Thyroid gland (tissue), 4 donors: ENCODE results near the gene FOXP3. TPM values are rescaled to one million over a fixed set of nuclear protein-coding genes. Genes with fewer than 3 reads are reported as not detected.

Source experiments
- DNase-seq, 2 donors: peaks; one replicate each; pipeline ENCODE4 v3.0.0-alpha.2; 2019
- H3K27ac ChIP-seq, 3 donors: fragments of 200-600 bp; sonication (generic); 1 replicate in 2 of 3; 2 replicates in 1 of 3; pipeline ENCODE4 v1.5.1; 2016 to 2019; ENCODE audit warnings: mild to moderate bottlenecking in 1 of 3, moderate library complexity in 1 of 3
- H3K27me3 ChIP-seq: fragments of 200-600 bp; sonication (generic); one replicate; pipeline ENCODE4 v1.5.1; 2019
- H3K36me3 ChIP-seq, 2 donors: fragments of 200-600 bp; sonication (generic); one replicate each; pipeline ENCODE4 v1.5.1; 2016 to 2019
- H3K4me1 ChIP-seq, 2 donors: fragments of 200-600 bp; sonication (generic); one replicate each; pipeline ENCODE4 v1.5.1; 2017 to 2019
- H3K4me3 ChIP-seq, 3 donors: fragments of 200-600 bp; sonication (generic); replicated peaks in 1 of 3; 1 replicate in 2 of 3; 2 replicates in 1 of 3; pipeline ENCODE4 v1.5.1; 2016; ENCODE audit warnings: mild to moderate bottlenecking in 1 of 3
- H3K9me3 ChIP-seq: fragments of 200-600 bp; sonication (generic); one replicate; pipeline ENCODE4 v1.5.1; 2017
- POLR2A ChIP-seq, 2 donors: fragments of 450-650 bp; IDR thresholded peaks; one replicate each; pipeline ENCODE4 v1.6.1; 2017; ENCODE audit warnings: antibody characterized with exemption in 2 of 2, mild to moderate bottlenecking in 2 of 2, moderate library complexity in 1 of 2
- whole genome bisulfite sequencing, 2 donors: methylation state at CpG; one replicate each; pipeline ENCODE4 v1.1.5; 2017; 5-methylcytosine and 5-hydroxymethylcytosine counted together
- intact Hi-C: fragments of 100-400 bp; cut with DNase I; formaldehyde crosslinking; loops from one replicate; pipeline ENCODE4 v1.15.1; 2023
- total RNA-seq, 4 donors: library from RNA; depleted of rRNA; stranded (reverse); fragments of >200 nt; gene quantifications; one replicate each; pipeline ENCODE4 v1.2.3, GENCODE V29; 2016
- TF ChIP-seq, protein P1 (sequence below), 6 experiments: fragments of 200-600 bp in 3 of 6; fragments of 450-650 bp in 3 of 6; sonication (generic) in 3 of 6; IDR thresholded peaks; one replicate each; pipeline ENCODE4 v1.5.1; 2016 to 2019; ENCODE audit warnings: antibody characterized with exemption in 6 of 6, mild to moderate bottlenecking in 2 of 6, inconsistent platforms in 1 of 6, moderate library complexity in 1 of 6

The FOXP3 gene
- total RNA-seq, 4 donors from 2014 or later = 0.11 to 0.13 TPM; not detected in 2

DNA sequence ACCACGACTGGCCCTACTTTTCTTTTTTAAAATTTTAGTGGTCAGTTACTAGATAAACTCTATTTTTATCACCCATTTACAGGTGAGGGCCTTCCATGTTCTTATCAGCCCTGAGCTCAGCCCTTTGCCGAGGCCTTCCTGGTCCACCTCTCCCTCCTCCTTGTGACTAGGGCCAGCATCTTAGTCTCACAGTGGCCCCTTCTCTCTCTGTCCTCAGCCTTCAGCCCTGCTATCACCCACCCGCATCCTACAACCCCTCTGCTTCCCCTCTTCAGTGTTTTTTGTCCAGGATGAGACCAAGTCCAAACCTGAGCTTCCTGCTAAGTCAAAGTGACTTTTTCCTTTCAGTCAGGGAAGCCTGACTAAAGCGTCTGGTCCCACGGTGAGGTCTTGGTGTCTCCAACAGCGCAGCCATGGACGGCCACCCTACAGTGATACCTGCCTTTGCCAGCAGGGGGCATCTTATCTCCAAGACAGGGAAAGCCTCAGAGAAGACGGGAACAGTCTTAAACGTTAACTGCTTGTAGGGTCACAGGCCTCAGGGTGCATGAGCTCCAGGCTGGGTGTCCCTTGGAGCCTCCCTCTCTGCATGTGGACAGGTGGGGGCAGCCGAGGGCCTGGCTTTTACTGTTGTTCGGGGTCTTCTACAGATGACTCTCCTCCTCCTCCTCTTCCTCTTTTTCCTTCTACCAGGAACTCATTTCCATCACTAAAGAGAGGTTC is 27.3 kb upstream of the FOXP3 start:
- Histone ChIP-seq H3K4me1 (no peaks in the 10 kb centered on the region), H3K27ac (no peak overlapping the region), H3K9me3 (no peaks in the 10 kb centered on the region), H3K36me3 (no peaks in the 10 kb centered on the region), H3K4me3 (no peak overlapping the region), H3K27me3 (no peaks in the 10 kb centered on the region)
- 27 to 32% methylated on average over 7 to 8 of the region's 11 CpGs for WGBS, 2 donors
- peak; percentile 45 to 67 for DNase-seq
- intact Hi-C loops = no loop called here
- no peak for TF ChIP-seq POLR2A (IDR thresholded peaks at IDR 0.05)
- TF ChIP-seq, protein P1, sequence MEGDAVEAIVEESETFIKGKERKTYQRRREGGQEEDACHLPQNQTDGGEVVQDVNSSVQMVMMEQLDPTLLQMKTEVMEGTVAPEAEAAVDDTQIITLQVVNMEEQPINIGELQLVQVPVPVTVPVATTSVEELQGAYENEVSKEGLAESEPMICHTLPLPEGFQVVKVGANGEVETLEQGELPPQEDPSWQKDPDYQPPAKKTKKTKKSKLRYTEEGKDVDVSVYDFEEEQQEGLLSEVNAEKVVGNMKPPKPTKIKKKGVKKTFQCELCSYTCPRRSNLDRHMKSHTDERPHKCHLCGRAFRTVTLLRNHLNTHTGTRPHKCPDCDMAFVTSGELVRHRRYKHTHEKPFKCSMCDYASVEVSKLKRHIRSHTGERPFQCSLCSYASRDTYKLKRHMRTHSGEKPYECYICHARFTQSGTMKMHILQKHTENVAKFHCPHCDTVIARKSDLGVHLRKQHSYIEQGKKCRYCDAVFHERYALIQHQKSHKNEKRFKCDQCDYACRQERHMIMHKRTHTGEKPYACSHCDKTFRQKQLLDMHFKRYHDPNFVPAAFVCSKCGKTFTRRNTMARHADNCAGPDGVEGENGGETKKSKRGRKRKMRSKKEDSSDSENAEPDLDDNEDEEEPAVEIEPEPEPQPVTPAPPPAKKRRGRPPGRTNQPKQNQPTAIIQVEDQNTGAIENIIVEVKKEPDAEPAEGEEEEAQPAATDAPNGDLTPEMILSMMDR (IDR thresholded peaks at IDR 0.05) = peak in 5 of 6 experiments; percentile 18 to 63 (median 46)

DNA sequence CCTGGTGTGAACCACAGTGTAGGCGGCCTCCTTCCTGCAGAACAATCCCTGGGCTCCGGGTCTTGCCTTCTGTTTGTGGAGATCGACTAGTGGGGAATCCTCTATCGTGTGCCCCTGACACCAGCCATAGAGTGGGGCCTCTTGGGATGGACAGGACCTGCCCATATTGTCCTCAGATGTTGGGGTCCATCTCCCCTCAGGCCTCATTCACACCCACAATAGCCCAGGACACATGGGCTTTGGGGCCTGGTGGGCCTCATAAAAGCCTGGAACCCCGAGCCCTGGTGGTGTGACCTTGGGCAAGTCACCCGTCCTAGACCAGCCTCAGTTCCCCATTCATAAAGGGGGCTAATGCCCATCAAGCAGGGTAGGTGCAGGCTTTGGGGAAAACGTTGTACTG is 25.7 kb upstream of the FOXP3 start:
- no peak for TF ChIP-seq POLR2A (IDR thresholded peaks at IDR 0.05)
- no peak for DNase-seq
- Histone ChIP-seq H3K36me3 (no peaks in the 10 kb centered on the region), H3K4me1 (no peaks in the 10 kb centered on the region), H3K9me3 (no peaks in the 10 kb centered on the region), H3K27ac (no peak overlapping the region), H3K27me3 (no peaks in the 10 kb centered on the region), H3K4me3 (no peak overlapping the region)
- intact Hi-C loops = no loop called here
- WGBS, 2 donors = 71 to 100% methylated on average over 1 to 5 of the region's 7 CpGs

DNA sequence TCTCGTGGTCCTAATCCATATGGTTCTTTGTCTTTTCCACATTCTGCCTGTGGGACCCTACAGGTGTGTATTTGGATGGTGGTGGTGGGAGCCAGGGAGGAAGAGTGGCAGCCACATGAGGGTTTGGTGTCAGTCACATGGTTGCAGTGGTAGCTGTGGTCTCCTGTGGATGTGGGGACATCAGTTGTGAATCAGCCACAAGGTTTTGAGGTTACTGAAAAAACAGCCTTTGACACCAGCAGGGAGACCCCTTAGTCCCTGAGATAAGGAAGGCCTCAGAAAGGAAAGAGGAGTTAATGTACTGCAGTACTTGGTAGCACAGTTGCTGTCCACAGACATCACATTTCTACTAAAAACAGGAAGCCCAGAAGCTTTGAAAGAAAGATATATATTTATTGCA is 23.2 kb upstream of the FOXP3 start:
- Histone ChIP-seq H3K4me3 (no peak overlapping the region), H3K36me3 (no peaks in the 10 kb centered on the region), H3K27ac (no peak overlapping the region), H3K9me3 (no peaks in the 10 kb centered on the region), H3K27me3 (no peaks in the 10 kb centered on the region), H3K4me1 (no peaks in the 10 kb centered on the region)
- intact Hi-C loops = no loop called here
- TF ChIP-seq POLR2A (IDR thresholded peaks at IDR 0.05) = no peak
- TF ChIP-seq, protein P1 (IDR thresholded peaks at IDR 0.05) = no peak
- no peak for DNase-seq
- 91% methylated on average over 1 of the region's 1 CpG; no CpG with 5 or more reads in 1 of the 2 donors for WGBS, 2 donors

DNA sequence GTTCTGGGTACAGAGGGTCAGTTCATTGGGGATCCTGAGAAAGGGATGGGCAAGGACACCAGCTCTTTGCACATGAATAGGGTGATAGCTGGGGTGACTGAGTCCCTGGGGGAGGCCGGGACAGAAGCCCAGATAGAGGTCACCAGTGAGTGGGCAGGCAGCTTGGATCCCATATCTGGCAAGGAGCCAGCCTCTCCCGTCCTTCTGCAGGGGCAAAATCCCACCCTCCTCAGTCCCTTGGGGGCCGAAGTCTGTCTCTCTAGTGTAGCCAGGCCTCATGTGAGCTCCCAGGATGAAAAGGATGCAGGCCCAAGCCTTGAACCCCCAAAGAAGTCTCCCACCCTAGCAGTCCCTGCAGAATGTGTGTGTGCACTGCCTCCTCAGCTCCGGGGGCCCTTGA is 22.1 kb upstream of the FOXP3 start:
- no CpG with 5 or more reads among the region's 4 CpGs for WGBS, 2 donors
- H3K27ac ChIP-seq = no peak overlapping the region
- no peaks in the 10 kb centered on the region for H3K4me1 ChIP-seq
- intact Hi-C loops = no loop called here
- no peak overlapping the region for H3K4me3 ChIP-seq
- no peak for DNase-seq
- no peaks in the 10 kb centered on the region for H3K36me3 ChIP-seq
- H3K27me3 ChIP-seq = no peaks in the 10 kb centered on the region
- TF ChIP-seq, protein P1 (IDR thresholded peaks at IDR 0.05) = no peak
- TF ChIP-seq POLR2A (IDR thresholded peaks at IDR 0.05) = no peak
- H3K9me3 ChIP-seq = no peaks in the 10 kb centered on the region

DNA sequence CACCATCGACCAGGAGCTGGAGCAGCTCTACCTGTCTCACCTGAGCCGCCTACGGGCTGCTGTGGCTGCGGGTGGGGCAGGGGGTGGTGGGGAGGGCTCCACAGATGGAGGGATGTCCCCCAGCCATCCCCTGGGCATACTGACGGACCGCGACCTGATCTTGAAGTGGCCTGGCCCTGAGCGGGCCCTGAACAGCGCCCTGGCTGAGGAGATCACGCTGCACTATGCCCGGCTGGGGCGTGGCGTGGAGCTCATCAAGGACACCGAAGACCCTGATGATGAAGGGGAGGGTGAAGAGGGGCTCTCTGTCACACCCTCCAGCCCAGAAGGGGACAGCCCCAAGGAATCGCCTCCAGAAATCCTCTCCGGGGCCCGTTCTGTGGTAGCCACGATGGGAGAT is 21.6 kb upstream of the FOXP3 start:
- no peak overlapping the region for H3K27ac ChIP-seq
- H3K4me3 ChIP-seq = no peak overlapping the region
- TF ChIP-seq, protein P1 (IDR thresholded peaks at IDR 0.05) = no peak
- TF ChIP-seq POLR2A (IDR thresholded peaks at IDR 0.05) = no peak
- no peaks in the 10 kb centered on the region for H3K9me3 ChIP-seq
- no peaks in the 10 kb centered on the region for H3K4me1 ChIP-seq
- no peak for DNase-seq
- WGBS, 2 donors = no CpG with 5 or more reads among the region's 18 CpGs
- intact Hi-C loops = no loop called here
- H3K36me3 ChIP-seq = no peaks in the 10 kb centered on the region
- H3K27me3 ChIP-seq = no peaks in the 10 kb centered on the region
